H9 (cell line): ENCODE measurements around the gene IL1RN. TPM values are rescaled to one million over a fixed set of nuclear protein-coding genes. Genes with fewer than 3 reads are reported as not detected.

ENCODE experiments used
- DNase-seq: peaks from one replicate; pipeline ENCODE4 v3.0.0-alpha.2; 2017
- H2AFZ ChIP-seq: one replicate; pipeline ENCODE4 v1.6.1; 2013; ENCODE audit warnings: mild to moderate bottlenecking, low read length, control low read depth, moderate library complexity
- H2AK5ac ChIP-seq: 2 replicates; pipeline ENCODE4 v1.6.1; 2013; ENCODE audit warnings: low read length, control low read depth, mixed read lengths; ENCODE audit not compliant: insufficient read length
- H2BK120ac ChIP-seq: one replicate; pipeline ENCODE4 v1.6.1; 2013; ENCODE audit warnings: low read depth, mild to moderate bottlenecking, low read length, control low read depth, inconsistent platforms; ENCODE audit not compliant: poor library complexity, severe bottlenecking
- H2BK12ac ChIP-seq: 2 replicates; pipeline ENCODE4 v1.6.1; 2013; ENCODE audit warnings: low read length, control low read depth, mixed read lengths, low read depth; ENCODE audit not compliant: insufficient read length
- H2BK15ac ChIP-seq: 2 replicates; pipeline ENCODE4 v1.6.1; 2013; ENCODE audit warnings: low read depth, low read length, control low read depth
- H2BK20ac ChIP-seq: one replicate; pipeline ENCODE4 v1.6.1; 2013; ENCODE audit warnings: low read depth, mild to moderate bottlenecking, low read length, control low read depth, inconsistent platforms; ENCODE audit not compliant: poor library complexity, severe bottlenecking
- H2BK5ac ChIP-seq: 2 replicates; pipeline ENCODE4 v1.6.1; 2013; ENCODE audit warnings: low read length, control low read depth, mixed read lengths; ENCODE audit not compliant: insufficient read length
- H3K14ac ChIP-seq: 2 replicates; pipeline ENCODE4 v1.6.1; 2013; ENCODE audit warnings: low read length, control low read depth; ENCODE audit not compliant: insufficient read depth
- H3K18ac ChIP-seq: 2 replicates; pipeline ENCODE4 v1.6.1; 2013; ENCODE audit warnings: low read depth, mild to moderate bottlenecking, mixed read lengths, low read length, control low read depth; ENCODE audit not compliant: insufficient read length
- H3K23ac ChIP-seq: 2 replicates; pipeline ENCODE4 v1.6.1; 2013; ENCODE audit warnings: low read length, control low read depth, mixed read lengths, low read depth; ENCODE audit not compliant: insufficient read length
- H3K23me2 ChIP-seq: 2 replicates; pipeline ENCODE4 v1.6.1; 2013; ENCODE audit warnings: low read depth, mild to moderate bottlenecking, mixed read lengths, low read length, control low read depth; ENCODE audit not compliant: insufficient read length, poor library complexity, severe bottlenecking
- H3K27ac ChIP-seq: 2 replicates; pipeline ENCODE4 v1.5.1; 2013; ENCODE audit warnings: low read length, control low read depth, mixed read lengths, low read depth; ENCODE audit not compliant: insufficient read length
- H3K27me3 ChIP-seq: 2 replicates; pipeline ENCODE4 v1.6.1; 2013; ENCODE audit warnings: low read length, control low read depth, inconsistent platforms; ENCODE audit not compliant: insufficient read depth
- H3K4ac ChIP-seq: 2 replicates; pipeline ENCODE4 v1.6.1; 2013; ENCODE audit warnings: low read depth, mild to moderate bottlenecking, control low read depth, inconsistent platforms, low read length, moderate library complexity
- H3K4me1 ChIP-seq: 2 replicates; pipeline ENCODE4 v1.6.1; 2013; ENCODE audit warnings: low read length, control low read depth, inconsistent platforms; ENCODE audit not compliant: insufficient read depth
- H3K4me2 ChIP-seq: 2 replicates; pipeline ENCODE4 v1.6.1; 2013; ENCODE audit warnings: low read length, control low read depth, mixed read lengths; ENCODE audit not compliant: insufficient read length, insufficient read depth
- H3K56ac ChIP-seq: 2 replicates; pipeline ENCODE4 v1.6.1; 2013; ENCODE audit warnings: low read depth, mild to moderate bottlenecking, mixed read lengths, low read length, control low read depth; ENCODE audit not compliant: insufficient read length
- H3K79me1 ChIP-seq: 2 replicates; pipeline ENCODE4 v1.6.1; 2013; ENCODE audit warnings: low read depth, mild to moderate bottlenecking, moderate library complexity, low read length, control low read depth, inconsistent platforms; ENCODE audit not compliant: insufficient read depth, poor library complexity, severe bottlenecking
- H3K79me2 ChIP-seq: 2 replicates; pipeline ENCODE4 v1.6.1; 2013; ENCODE audit warnings: low read length, control low read depth, inconsistent platforms; ENCODE audit not compliant: insufficient read depth
- H3K9ac ChIP-seq: 2 replicates; pipeline ENCODE4 v1.6.1; 2013; ENCODE audit warnings: low read length, control low read depth, mixed read lengths; ENCODE audit not compliant: insufficient read length; ENCODE audit errors: extremely low read depth
- H3K9me3 ChIP-seq: one replicate; pipeline ENCODE4 v1.6.1; 2013; ENCODE audit warnings: low read depth, low read length, inconsistent platforms; ENCODE audit not compliant: control insufficient read depth
- H3T11ph ChIP-seq: one replicate; pipeline ENCODE4 v1.6.1; 2013; ENCODE audit warnings: mild to moderate bottlenecking, low read length, control low read depth, inconsistent platforms
- H4K20me1 ChIP-seq: one replicate; pipeline ENCODE4 v1.6.1; 2013; ENCODE audit not compliant: control insufficient read depth, insufficient read length, insufficient read depth
- H4K5ac ChIP-seq: 2 replicates; pipeline ENCODE4 v1.6.1; 2013; ENCODE audit warnings: low read depth, mild to moderate bottlenecking, mixed read lengths, low read length, control low read depth; ENCODE audit not compliant: insufficient read length
- H4K8ac ChIP-seq: replicated peaks from 2 replicates; pipeline ENCODE4 v1.6.1; 2013; ENCODE audit warnings: low read length, control low read depth, mixed read lengths, low read depth; ENCODE audit not compliant: insufficient read length
- H4K91ac ChIP-seq: 2 replicates; pipeline ENCODE4 v1.6.1; 2013; ENCODE audit warnings: low read depth, mild to moderate bottlenecking, moderate library complexity, mixed read lengths, low read length, control low read depth; ENCODE audit not compliant: insufficient read length
- H3K27ac Mint-ChIP-seq, 3 experiments: 2 replicates in 2 of 3; 3 replicates in 1 of 3; pipeline ENCODE4 v1.8.0; 2020 to 2021; ENCODE audit warnings: mixed read lengths in 3 of 3, mild to moderate bottlenecking in 1 of 3, moderate library complexity in 1 of 3
- H3K27me3 Mint-ChIP-seq: 2 replicates; pipeline ENCODE4 v1.8.0; 2021; ENCODE audit warnings: low read depth, mild to moderate bottlenecking, moderate library complexity, mixed read lengths
- H3K36me3 Mint-ChIP-seq, 3 experiments: 2 replicates in 2 of 3; 3 replicates in 1 of 3; pipeline ENCODE4 v1.8.0; 2020 to 2021; ENCODE audit warnings: low read depth in 3 of 3, mixed read lengths in 3 of 3; ENCODE audit not compliant: insufficient read depth in 1 of 3
- H3K4me1 Mint-ChIP-seq, 2 experiments: 2 replicates each; pipeline ENCODE4 v1.8.0; 2020; ENCODE audit warnings: mixed read lengths in 2 of 2
- H3K4me3 Mint-ChIP-seq, 2 experiments: 2 replicates in 1 of 2; 3 replicates in 1 of 2; pipeline ENCODE4 v1.8.0; 2020 to 2021; ENCODE audit warnings: mild to moderate bottlenecking in 2 of 2, mixed read lengths in 2 of 2, moderate library complexity in 1 of 2
- H3K9me3 Mint-ChIP-seq, 2 experiments: 2 replicates in 1 of 2; 3 replicates in 1 of 2; pipeline ENCODE4 v1.8.0; 2020; ENCODE audit warnings: mild to moderate bottlenecking in 2 of 2, mixed read lengths in 2 of 2, moderate library complexity in 1 of 2
- CTCF ChIP-seq: fragments of 200-600 bp; sonication (generic); conservative IDR thresholded peaks from 3 replicates; pipeline ENCODE4 v1.8.0; 2021; ENCODE audit warnings: antibody characterized with exemption, mild to moderate bottlenecking
- WGBS: extraction: QIAGEN DNeasy Blood & Tissue Kit; methylation state at CpG from one replicate; pipeline ENCODE4 v1.1.7; 2013; ENCODE audit warnings: missing lambda C conversion rate, low lambda C conversion rate, mixed read lengths; ENCODE audit not compliant: insufficient read length; ENCODE audit errors: extremely low coverage; 5-methylcytosine and 5-hydroxymethylcytosine counted together
- total RNA-seq: library from RNA; stranded (reverse); gene quantifications from 2 replicates; pipeline ENCODE4 v1.2.1, GENCODE V29; 2021

The IL1RN gene
- total RNA-seq, 1 experiment from 2014 or later, result not detected

GRCh38 chr2:113127646-113128570 is 510 bp downstream of the IL1RN start:
- WGBS, result no CpG with 5 or more reads among the region's 15 CpGs
- no peak for TF ChIP-seq CTCF
- no peak overlapping the region for H3K23ac ChIP-seq
- no peak overlapping the region for H4K8ac ChIP-seq
- Mint-ChIP-seq H3K27ac (no peak overlapping the region), H3K9me3 (no peaks in the 10 kb centered on the region), H3K4me3 (no peak overlapping the region), H3K36me3 (no peaks in the 10 kb centered on the region), H3K27me3 (peaks cover 3% of the 10 kb centered on the region; the same call in 1 of the 2 replicates), H3K4me1 (no peaks in the 10 kb centered on the region)
- H3K14ac ChIP-seq, result no peak overlapping the region
- no peak overlapping the region for H2BK5ac ChIP-seq
- H4K5ac ChIP-seq, result no peak overlapping the region
- no peaks in the 10 kb centered on the region for H3K23me2 ChIP-seq
- H3K56ac ChIP-seq, result no peak overlapping the region
- no peaks in the 10 kb centered on the region for H3K79me1 ChIP-seq
- H3K79me2 ChIP-seq, result no peaks in the 10 kb centered on the region
- DNase-seq, result no peak
- no peak overlapping the region for H2BK15ac ChIP-seq
- no peak overlapping the region for H2BK20ac ChIP-seq
- H3K4ac ChIP-seq, result no peak overlapping the region
- H3K9me3 ChIP-seq, result no peaks in the 10 kb centered on the region
- H3K4me1 ChIP-seq, result no peaks in the 10 kb centered on the region
- no peak overlapping the region for H3K18ac ChIP-seq
- no peak overlapping the region for H2AFZ ChIP-seq
- no peaks in the 10 kb centered on the region for H3K27me3 ChIP-seq
- H4K91ac ChIP-seq, result no peak overlapping the region
- no peak overlapping the region for H3K9ac ChIP-seq
- H2BK120ac ChIP-seq, result no peak overlapping the region
- no peak overlapping the region for H3T11ph ChIP-seq
- H3K27ac ChIP-seq, result no peak overlapping the region
- no peak overlapping the region for H2BK12ac ChIP-seq
- H3K4me2 ChIP-seq, result no peak overlapping the region
- H4K20me1 ChIP-seq, result no peaks in the 10 kb centered on the region
- H2AK5ac ChIP-seq, result no peak overlapping the region
